Testis (tissue), 2 donors: ENCODE results near the gene PRMT2.

Experiments
- CTCF ChIP-seq, 3 experiments: fragments of 450-650 bp in 2 of 3; fragments of 200-600 bp in 1 of 3; sonication (generic) in 1 of 3; IDR thresholded peaks; one replicate each; pipeline ENCODE4 v1.5.1; 2016 to 2019; ENCODE audit warnings: antibody characterized with exemption in 3 of 3, mild to moderate bottlenecking in 2 of 3, moderate library complexity in 1 of 3
- POLR2A ChIP-seq: fragments of 450-650 bp; IDR thresholded peaks from one replicate; pipeline ENCODE4 v1.6.1; 2017; ENCODE audit warnings: antibody characterized with exemption, mild to moderate bottlenecking, moderate library complexity

DNA sequence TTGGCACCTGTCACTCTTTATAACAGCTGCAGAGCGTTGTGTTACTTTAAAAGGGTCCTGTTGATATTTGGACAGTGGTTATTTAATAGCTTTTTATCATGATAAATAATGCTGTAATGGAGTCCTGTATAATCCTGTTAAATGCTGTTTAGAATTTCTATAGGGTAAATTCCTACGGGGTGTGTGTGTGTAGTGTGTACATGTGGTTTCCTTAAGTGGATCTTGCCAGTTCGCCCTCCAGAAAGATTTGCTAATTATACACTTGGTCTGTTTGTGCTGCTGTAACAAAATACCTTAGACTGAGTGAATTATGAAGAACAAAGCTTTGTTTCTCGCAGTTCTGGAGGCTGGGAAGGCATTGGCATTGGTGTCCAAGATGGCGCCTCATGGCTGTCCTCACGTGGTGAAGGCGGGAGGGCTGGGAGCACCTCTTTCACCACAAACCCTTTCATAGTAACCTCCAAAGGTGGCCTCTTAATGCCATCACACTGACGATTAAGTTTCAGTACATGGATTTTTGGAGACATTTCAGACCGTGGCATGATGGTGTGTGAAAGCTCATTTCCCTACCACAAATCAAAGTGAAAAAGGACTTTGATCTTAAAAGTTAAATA, 11.2 kb downstream of the PRMT2 start:
- TF ChIP-seq CTCF (IDR thresholded peaks at IDR 0.05) (no peak), POLR2A (no peak)
